B cell (primary cell): ENCODE measurements around the gene TGFBR3. TPM values are rescaled to one million over a fixed set of nuclear protein-coding genes. Genes with fewer than 3 reads are reported as not detected.

Source experiments
- ATAC-seq: fragments of 200-7000 bp; cut with Tn5 transposase; one replicate; pipeline ENCODE4 v1.10.0; 2021; ENCODE audit warnings: low read depth, mild to moderate bottlenecking, moderate number of reproducible peaks, moderate library complexity
- CTCF ChIA-PET: fragments of 350-600 bp; sonication (Branson Sonifier 250); formaldehyde crosslinking; loops from one replicate; lab custom pipeline; 2021; ENCODE audit warnings: antibody characterized with exemption, inconsistent platforms; lab: Charles Lee
- POLR2A ChIA-PET: fragments of 350-600 bp; sonication (Branson Sonifier 250); formaldehyde crosslinking; loops from one replicate; lab custom pipeline; 2021; ENCODE audit warnings: antibody characterized with exemption; lab: Charles Lee
- DNase-seq: peaks from one replicate; pipeline ENCODE4 v3.0.0; 2013
- H2AFZ ChIP-seq: 2 replicates; pipeline ENCODE4 v1.6.1; 2012; ENCODE audit warnings: mild to moderate bottlenecking, low read depth, low read length; ENCODE audit not compliant: insufficient read depth, poor library complexity, severe bottlenecking
- H3K27ac ChIP-seq, 2 donors: 1 replicate in 1 of 2; 2 replicates in 1 of 2; pipeline ENCODE4 v1.5.1; 2012 to 2013; ENCODE audit warnings: low read length in 2 of 2, mild to moderate bottlenecking in 2 of 2, moderate library complexity in 1 of 2
- H3K27me3 ChIP-seq, 4 experiments: fragments of 200-600 bp in 1 of 4; sonication (generic) in 1 of 4; replicated peaks in 1 of 4; 1 replicate in 2 of 4; 2 replicates in 2 of 4; pipeline versions ENCODE4 v1.6.1 to v1.7.0; 2013 to 2016; ENCODE audit warnings: low read length in 3 of 4, mild to moderate bottlenecking in 2 of 4, mixed read lengths in 1 of 4, moderate library complexity in 1 of 4; ENCODE audit not compliant: insufficient read depth in 4 of 4, control insufficient read depth in 3 of 4; ENCODE audit errors: control extremely low read depth in 1 of 4
- H3K36me3 ChIP-seq, 2 experiments: replicated peaks in 1 of 2; 1 replicate in 1 of 2; 2 replicates in 1 of 2; pipeline versions ENCODE4 v1.6.1 to v1.7.1; 2013; ENCODE audit warnings: low read length in 1 of 2; ENCODE audit not compliant: insufficient read depth in 2 of 2, control insufficient read depth in 1 of 2; ENCODE audit errors: control extremely low read depth in 1 of 2, extremely low read depth in 1 of 2
- H3K4me1 ChIP-seq, 2 donors: fragments of 200-600 bp in 1 of 2; sonication (generic) in 1 of 2; 1 replicate in 1 of 2; 2 replicates in 1 of 2; pipeline versions ENCODE4 v1.5.1 to v1.6.1; 2013 to 2017; ENCODE audit warnings: low read length in 2 of 2; ENCODE audit not compliant: control insufficient read depth in 2 of 2, insufficient read depth in 2 of 2
- H3K4me2 ChIP-seq: replicated peaks from 2 replicates; pipeline ENCODE3; 2012; ENCODE audit warnings: mild to moderate bottlenecking, low read depth, low read length; ENCODE audit not compliant: poor library complexity, severe bottlenecking
- H3K4me3 ChIP-seq, 5 experiments: fragments of 200-600 bp in 1 of 5; sonication (generic) in 1 of 5; 1 replicate in 3 of 5; 2 replicates in 2 of 5; pipeline versions ENCODE4 v1.5.1 to v1.7.0; 2011 to 2016; ENCODE audit warnings: low read length in 4 of 5, mild to moderate bottlenecking in 4 of 5, low read depth in 2 of 5, control low read depth in 1 of 5, moderate library complexity in 1 of 5; ENCODE audit not compliant: insufficient read depth in 1 of 5; ENCODE audit errors: control extremely low read depth in 1 of 5, extremely low read depth in 1 of 5
- H3K79me2 ChIP-seq: fragments of 200-600 bp; sonication (generic); one replicate; pipeline ENCODE4 v1.6.0; 2016; ENCODE audit warnings: low read length; ENCODE audit not compliant: control insufficient read depth, insufficient read depth
- H3K9ac ChIP-seq: fragments of 200-600 bp; sonication (generic); 2 replicates; pipeline ENCODE4 v1.6.1; 2017; ENCODE audit warnings: mild to moderate bottlenecking, low read length, moderate library complexity
- H3K9me3 ChIP-seq, 3 donors: one replicate each; pipeline versions ENCODE4 v1.6.1 to v1.7.1; 2013; ENCODE audit warnings: low read length in 2 of 3; ENCODE audit not compliant: control insufficient read depth in 2 of 3, insufficient read depth in 1 of 3; ENCODE audit errors: control extremely low read depth in 1 of 3
- H4K20me1 ChIP-seq: 2 replicates; pipeline ENCODE4 v1.6.0; 2012; ENCODE audit warnings: mild to moderate bottlenecking, low read length; ENCODE audit not compliant: insufficient read depth, control insufficient read depth, poor library complexity, severe bottlenecking
- H3K27ac Mint-ChIP-seq: one replicate; pipeline ENCODE4 v1.8.0; 2021; ENCODE audit warnings: mixed read lengths
- H3K27me3 Mint-ChIP-seq: one replicate; pipeline ENCODE4 v1.8.0; 2021; ENCODE audit warnings: mixed read lengths
- H3K4me1 Mint-ChIP-seq: one replicate; pipeline ENCODE4 v1.8.0; 2021; ENCODE audit warnings: mixed read lengths
- H3K4me3 Mint-ChIP-seq: one replicate; pipeline ENCODE4 v1.8.0; 2021; ENCODE audit warnings: mixed read lengths
- H3K9me3 Mint-ChIP-seq: one replicate; pipeline ENCODE4 v1.8.0; 2022; ENCODE audit warnings: mixed read lengths; ENCODE audit not compliant: insufficient read depth
- EZH2 ChIP-seq: IDR thresholded peaks from 2 replicates; pipeline ENCODE4 v1.6.1; 2012; ENCODE audit warnings: borderline replicate concordance, low read depth, mild to moderate bottlenecking, moderate library complexity, low read length; ENCODE audit not compliant: insufficient read depth, poor library complexity, severe bottlenecking
- WGBS: methylation state at CpG from one replicate; pipeline ENCODE4 v1.1.5; 2013; ENCODE audit warnings: missing lambda C conversion rate; ENCODE audit not compliant: insufficient coverage; 5-methylcytosine and 5-hydroxymethylcytosine counted together
- intact Hi-C: fragments of 100-400 bp; cut with micrococcal nuclease; formaldehyde crosslinking; loops from one replicate; pipeline ENCODE4 v1.10.0; 2022
- polyA plus RNA-seq: library from polyadenylated mRNA; depleted of rRNA; stranded (reverse); fragments of >200 nt; gene quantifications from 2 replicates; pipeline ENCODE4 v1.2.3, GENCODE V29; 2012
- total RNA-seq, 2 donors: library from RNA; stranded (reverse); fragments of 120-200 nt in 1 of 2; gene quantifications; 1 replicate in 1 of 2; 2 replicates in 1 of 2; pipeline versions ENCODE4 v1.2.3 to v1.2.4, GENCODE V29; 2013 to 2022
- TF ChIP-seq, protein P1 (sequence below): fragments of 200-600 bp; IDR thresholded peaks from one replicate; pipeline ENCODE4 v1.8.0; 2022; ENCODE audit warnings: antibody characterized with exemption, mild to moderate bottlenecking

Gene TGFBR3
- total and polyA plus RNA-seq, 2 donors (not counting 1 experiment from before 2014, with no cell fraction given): 0.10 to 0.12 TPM

- no peak for DNase-seq
- H3K4me3 ChIP-seq: no peak overlapping the region
- no peak overlapping the region for H2AFZ ChIP-seq
- peaks cover 2% of the 10 kb centered on the region for H3K27me3 Mint-ChIP-seq
- no peaks in the 10 kb centered on the region for H3K79me2 ChIP-seq
- H3K9me3 Mint-ChIP-seq: no peaks in the 10 kb centered on the region
- CTCF ChIA-PET: no interaction called here
- intact Hi-C loops: no loop called here
- no peaks in the 10 kb centered on the region for H3K4me1 Mint-ChIP-seq
- POLR2A ChIA-PET: no interaction called here
- no peak overlapping the region for H3K27ac Mint-ChIP-seq
- no peak overlapping the region for H3K4me3 Mint-ChIP-seq
- no peak overlapping the region for H3K9ac ChIP-seq
- no peaks in the 10 kb centered on the region for H3K27me3 ChIP-seq
- 93% methylated on average over 1 of the region's 1 CpG for WGBS
- H4K20me1 ChIP-seq: no peaks in the 10 kb centered on the region
- H3K4me1 ChIP-seq: no peaks in the 10 kb centered on the region
- no peaks in the 10 kb centered on the region for H3K9me3 ChIP-seq
- H3K27ac ChIP-seq: no peak overlapping the region
- no peak for ATAC-seq
- no peaks in the 10 kb centered on the region for H3K36me3 ChIP-seq
- no peak for TF ChIP-seq EZH2
- TF ChIP-seq, protein P1, sequence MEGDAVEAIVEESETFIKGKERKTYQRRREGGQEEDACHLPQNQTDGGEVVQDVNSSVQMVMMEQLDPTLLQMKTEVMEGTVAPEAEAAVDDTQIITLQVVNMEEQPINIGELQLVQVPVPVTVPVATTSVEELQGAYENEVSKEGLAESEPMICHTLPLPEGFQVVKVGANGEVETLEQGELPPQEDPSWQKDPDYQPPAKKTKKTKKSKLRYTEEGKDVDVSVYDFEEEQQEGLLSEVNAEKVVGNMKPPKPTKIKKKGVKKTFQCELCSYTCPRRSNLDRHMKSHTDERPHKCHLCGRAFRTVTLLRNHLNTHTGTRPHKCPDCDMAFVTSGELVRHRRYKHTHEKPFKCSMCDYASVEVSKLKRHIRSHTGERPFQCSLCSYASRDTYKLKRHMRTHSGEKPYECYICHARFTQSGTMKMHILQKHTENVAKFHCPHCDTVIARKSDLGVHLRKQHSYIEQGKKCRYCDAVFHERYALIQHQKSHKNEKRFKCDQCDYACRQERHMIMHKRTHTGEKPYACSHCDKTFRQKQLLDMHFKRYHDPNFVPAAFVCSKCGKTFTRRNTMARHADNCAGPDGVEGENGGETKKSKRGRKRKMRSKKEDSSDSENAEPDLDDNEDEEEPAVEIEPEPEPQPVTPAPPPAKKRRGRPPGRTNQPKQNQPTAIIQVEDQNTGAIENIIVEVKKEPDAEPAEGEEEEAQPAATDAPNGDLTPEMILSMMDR: no peak
- no peak overlapping the region for H3K4me2 ChIP-seq
These were observed 88.8 kb downstream of the TGFBR3 start for GRCh38 chr1:91797164-91797563.

- Mint-ChIP-seq H3K27ac (no peak overlapping the region), H3K9me3 (no peaks in the 10 kb centered on the region), H3K4me3 (no peak overlapping the region), H3K4me1 (no peaks in the 10 kb centered on the region), H3K27me3 (peaks cover 2% of the 10 kb centered on the region)
- WGBS: no CpG with 5 or more reads among the region's 4 CpGs
- Histone ChIP-seq H3K4me3 (no peak overlapping the region), H2AFZ (no peak overlapping the region), H3K79me2 (no peaks in the 10 kb centered on the region), H3K9me3 (no peaks in the 10 kb centered on the region), H3K27me3 (no peaks in the 10 kb centered on the region), H3K4me2 (no peak overlapping the region), H3K9ac (no peak overlapping the region), H3K27ac (no peak overlapping the region), H3K36me3 (no peaks in the 10 kb centered on the region), H3K4me1 (no peaks in the 10 kb centered on the region), H4K20me1 (no peaks in the 10 kb centered on the region)
- TF ChIP-seq EZH2: no peak
- TF ChIP-seq, protein P1: no peak
- DNase-seq: no peak
- POLR2A ChIA-PET: no interaction called here
- ATAC-seq: no peak
- CTCF ChIA-PET: no interaction called here
- intact Hi-C loops: no loop called here
These were observed 89.6 kb downstream of the TGFBR3 start for GRCh38 chr1:91796390-91796654.
